AG04449 (cell line): ENCODE results near the gene PELO.

Experiments used
- CTCF ChIA-PET: fragments of 350-600 bp; formaldehyde crosslinking; extraction: SDS; loops from one replicate; lab custom pipeline; 2021; ENCODE audit warnings: antibody characterized with exemption; lab: Yijun Ruan, JAX
- POLR2A ChIA-PET: fragments of 400-600, 350-600 bp; formaldehyde crosslinking; extraction: SDS; loops from one replicate; lab custom pipeline; 2020; ENCODE audit warnings: antibody characterized with exemption, inconsistent platforms; lab: Yijun Ruan, JAX
- DNase-seq: peaks from one replicate; pipeline ENCODE4 v3.0.0-alpha.2; 2010; ENCODE audit warnings: low read depth, low spot score
- H3K4me3 ChIP-seq: 2 replicates; pipeline ENCODE4 v1.5.1; 2011; ENCODE audit warnings: low read depth, mild to moderate bottlenecking, control low read depth, low read length
- TF ChIP-seq, protein P1 (sequence below): IDR thresholded peaks from one replicate; pipeline ENCODE4 v1.5.1; 2011; ENCODE audit warnings: mild to moderate bottlenecking, moderate library complexity, low read length, control low read depth, inconsistent platforms; ENCODE audit not compliant: insufficient read depth; ENCODE audit errors: missing control alignments

The PELO gene

DNA sequence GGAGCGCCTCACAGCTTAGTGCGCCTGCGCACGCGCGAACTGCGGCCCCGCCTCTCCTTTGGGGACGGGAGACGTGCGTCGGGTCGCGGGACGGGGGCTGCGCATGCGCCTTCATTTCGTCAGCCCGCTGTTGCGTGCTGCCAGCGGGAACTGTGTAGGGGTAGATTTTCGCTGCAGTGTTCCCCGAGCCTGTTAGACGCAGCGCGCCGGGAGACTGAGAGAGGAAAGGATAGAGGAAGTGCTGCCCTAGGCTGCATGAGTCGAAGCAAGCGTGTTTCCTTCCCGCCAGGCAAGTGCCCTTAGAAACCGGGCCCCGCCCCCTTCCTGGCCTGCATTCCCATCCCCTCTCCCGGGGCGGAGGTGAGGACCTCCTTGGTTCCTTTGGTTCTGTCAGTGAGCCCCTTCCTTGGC, 12.3 kb downstream of the PELO start:
- CTCF ChIA-PET: interaction anchor here (0.7 to 3.2 kb wide), 8 partner anchors 9 to 142 kb away, joined by 3 to 13 read pairs (median 5); partner anchors contain the start of genes ITGA1 and PELO
- peak overlapping the region; percentile 76 for H3K4me3 ChIP-seq
- DNase-seq: no peak
- TF ChIP-seq, protein P1, sequence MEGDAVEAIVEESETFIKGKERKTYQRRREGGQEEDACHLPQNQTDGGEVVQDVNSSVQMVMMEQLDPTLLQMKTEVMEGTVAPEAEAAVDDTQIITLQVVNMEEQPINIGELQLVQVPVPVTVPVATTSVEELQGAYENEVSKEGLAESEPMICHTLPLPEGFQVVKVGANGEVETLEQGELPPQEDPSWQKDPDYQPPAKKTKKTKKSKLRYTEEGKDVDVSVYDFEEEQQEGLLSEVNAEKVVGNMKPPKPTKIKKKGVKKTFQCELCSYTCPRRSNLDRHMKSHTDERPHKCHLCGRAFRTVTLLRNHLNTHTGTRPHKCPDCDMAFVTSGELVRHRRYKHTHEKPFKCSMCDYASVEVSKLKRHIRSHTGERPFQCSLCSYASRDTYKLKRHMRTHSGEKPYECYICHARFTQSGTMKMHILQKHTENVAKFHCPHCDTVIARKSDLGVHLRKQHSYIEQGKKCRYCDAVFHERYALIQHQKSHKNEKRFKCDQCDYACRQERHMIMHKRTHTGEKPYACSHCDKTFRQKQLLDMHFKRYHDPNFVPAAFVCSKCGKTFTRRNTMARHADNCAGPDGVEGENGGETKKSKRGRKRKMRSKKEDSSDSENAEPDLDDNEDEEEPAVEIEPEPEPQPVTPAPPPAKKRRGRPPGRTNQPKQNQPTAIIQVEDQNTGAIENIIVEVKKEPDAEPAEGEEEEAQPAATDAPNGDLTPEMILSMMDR: no peak
- POLR2A ChIA-PET: interaction anchor here (0.6 to 1.9 kb wide), 9 partner anchors 9 to 117 kb away, joined by 3 to 11 read pairs (median 6); partner anchors contain the start of genes ITGA1 and PELO

DNA sequence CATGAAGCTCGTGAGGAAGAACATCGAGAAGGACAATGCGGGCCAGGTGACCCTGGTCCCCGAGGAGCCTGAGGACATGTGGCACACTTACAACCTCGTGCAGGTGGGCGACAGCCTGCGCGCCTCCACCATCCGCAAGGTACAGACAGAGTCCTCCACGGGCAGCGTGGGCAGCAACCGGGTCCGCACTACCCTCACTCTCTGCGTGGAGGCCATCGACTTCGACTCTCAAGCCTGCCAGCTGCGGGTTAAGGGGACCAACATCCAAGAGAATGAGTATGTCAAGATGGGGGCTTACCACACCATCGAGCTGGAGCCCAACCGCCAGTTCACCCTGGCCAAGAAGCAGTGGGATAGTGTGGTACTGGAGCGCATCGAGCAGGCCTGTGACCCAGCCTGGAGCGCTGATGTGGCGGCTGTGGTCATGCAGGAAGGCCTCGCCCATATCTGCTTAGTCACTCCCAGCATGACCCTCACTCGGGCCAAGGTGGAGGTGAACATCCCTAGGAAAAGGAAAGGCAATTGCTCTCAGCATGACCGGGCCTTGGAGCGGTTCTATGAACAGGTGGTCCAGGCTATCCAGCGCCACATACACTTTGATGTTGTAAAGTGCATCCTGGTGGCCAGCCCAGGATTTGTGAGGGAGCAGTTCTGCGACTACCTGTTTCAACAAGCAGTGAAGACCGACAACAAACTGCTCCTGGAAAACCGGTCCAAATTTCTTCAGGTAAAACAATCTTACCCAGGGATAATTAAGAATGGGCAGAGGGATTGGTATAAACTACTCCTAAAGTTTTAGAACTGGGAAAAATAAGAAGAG, 12.9 kb downstream of the PELO start:
- ChIA-PET POLR2A (interaction anchor here (1.0 to 1.9 kb wide), 4 partner anchors 9 to 65 kb away, joined by 3 to 8 read pairs (median 6); no protein-coding TSS in a partner anchor), CTCF (interaction anchor here (0.9 to 3.2 kb wide), 8 partner anchors 9 to 118 kb away, joined by 3 to 13 read pairs (median 5); no protein-coding TSS in a partner anchor)
- TF ChIP-seq, protein P1: no peak
- H3K4me3 ChIP-seq: peak overlapping the region; percentile 76
- no peak for DNase-seq

DNA sequence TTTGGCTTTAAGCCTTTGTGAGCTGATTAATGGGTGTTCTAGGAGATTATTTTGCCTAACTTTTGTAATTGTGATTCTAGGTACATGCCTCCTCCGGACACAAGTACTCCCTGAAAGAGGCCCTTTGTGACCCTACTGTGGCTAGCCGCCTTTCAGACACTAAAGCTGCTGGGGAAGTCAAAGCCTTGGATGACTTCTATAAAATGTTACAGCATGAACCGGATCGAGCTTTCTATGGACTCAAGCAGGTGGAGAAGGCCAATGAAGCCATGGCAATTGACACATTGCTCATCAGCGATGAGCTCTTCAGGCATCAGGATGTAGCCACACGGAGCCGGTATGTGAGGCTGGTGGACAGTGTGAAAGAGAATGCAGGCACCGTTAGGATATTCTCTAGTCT, 13.6 kb downstream of the PELO start:
- CTCF ChIA-PET: interaction anchor here (0.9 to 3.2 kb wide), 4 partner anchors 112 to 117 kb away, joined by 3 to 9 read pairs (median 6); no protein-coding TSS in a partner anchor
- TF ChIP-seq, protein P1: no peak
- POLR2A ChIA-PET: interaction anchor here (1.1 kb wide), 1 partner anchor 9 kb away, joined by 3 read pairs; no protein-coding TSS in a partner anchor
- no peak for DNase-seq
- H3K4me3 ChIP-seq: peak overlapping the region; percentile 76

DNA sequence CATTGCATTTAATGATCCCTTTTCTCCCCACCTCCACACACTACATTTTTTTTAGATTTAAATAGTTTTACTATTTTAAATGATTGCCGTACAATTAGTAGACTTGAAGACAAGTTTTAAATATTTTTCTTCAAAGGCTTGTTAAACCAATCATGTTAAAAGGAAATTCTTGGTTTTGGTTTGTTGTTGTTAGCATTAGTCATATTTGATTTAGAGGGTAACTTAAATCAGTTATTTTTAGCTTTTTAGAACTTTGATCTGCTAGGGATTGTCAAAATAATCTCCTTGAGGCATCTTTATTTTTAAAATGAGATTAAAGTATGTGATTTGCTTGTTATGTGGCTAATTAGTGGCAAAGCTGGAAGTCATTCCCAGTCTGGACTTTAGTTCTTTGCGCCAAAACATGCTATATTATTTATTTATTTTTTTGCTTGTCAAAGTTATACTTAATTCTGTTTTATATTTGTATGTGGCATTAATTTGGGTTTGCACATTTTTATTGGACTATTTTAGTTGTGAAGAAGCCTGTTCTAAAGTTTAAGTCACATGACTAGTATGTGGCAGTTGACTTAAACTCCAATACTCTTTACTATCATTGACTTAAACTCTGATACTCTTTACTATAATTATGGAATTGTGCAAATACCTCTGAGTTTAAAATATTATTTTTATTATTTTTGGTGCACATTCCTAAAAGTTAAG, 14.7 kb downstream of the PELO start:
- ChIA-PET POLR2A (no interaction called here), CTCF (interaction anchor here (1.3 to 3.2 kb wide), 3 partner anchors 10 to 113 kb away, joined by 4 to 9 read pairs (median 7); no protein-coding TSS in a partner anchor)
- no peak for DNase-seq
- TF ChIP-seq, protein P1: no peak
- peak overlapping the region; percentile 76 for H3K4me3 ChIP-seq

DNA sequence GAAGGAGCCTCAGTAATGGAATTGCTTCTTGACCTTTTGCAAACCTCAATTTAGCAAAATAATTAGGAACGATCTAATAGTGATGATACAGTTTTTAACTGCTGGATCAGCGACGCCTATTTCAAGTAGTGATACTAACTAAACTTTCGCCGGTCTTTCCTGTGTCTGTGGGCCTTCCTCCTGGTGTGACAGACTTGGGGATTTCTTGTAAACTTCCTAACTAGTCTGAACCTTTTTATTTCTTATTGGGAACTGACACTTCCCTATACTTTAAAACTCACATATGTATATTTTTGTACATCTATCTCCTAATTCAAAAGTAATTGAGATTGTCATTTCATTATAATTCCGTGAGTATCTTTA, 15.2 kb downstream of the PELO start:
- peak overlapping the region; percentile 76 for H3K4me3 ChIP-seq
- CTCF ChIA-PET: interaction anchor here (1.3 to 3.2 kb wide), 2 partner anchors 9 to 111 kb away, joined by 4 to 9 read pairs; no protein-coding TSS in a partner anchor
- POLR2A ChIA-PET: no interaction called here
- TF ChIP-seq, protein P1: no peak
- DNase-seq: no peak
